A673 (cell line): ENCODE results near the gene ACTL10.

Experiments used
- EZH2 ChIP-seq: fragments of 200-600 bp; sonication (generic); IDR thresholded peaks from 2 replicates; pipeline ENCODE4 v1.6.1; 2017; ENCODE audit warnings: borderline replicate concordance, low read depth, mild to moderate bottlenecking, mixed read lengths, antibody characterized with exemption, low read length; ENCODE audit not compliant: poor library complexity, severe bottlenecking
- TF ChIP-seq, protein P1 (sequence below): fragments of 300-800, 200-600 bp; sonication (generic); conservative IDR thresholded peaks from 2 replicates; pipeline ENCODE4 v1.5.1; 2017; ENCODE audit warnings: low read depth, mild to moderate bottlenecking, antibody characterized with exemption, low read length, moderate library complexity, mixed read lengths

GRCh38 chr20:33645072-33645358 lies 21.7 kb upstream of the ACTL10 start:
- TF ChIP-seq, protein P1, sequence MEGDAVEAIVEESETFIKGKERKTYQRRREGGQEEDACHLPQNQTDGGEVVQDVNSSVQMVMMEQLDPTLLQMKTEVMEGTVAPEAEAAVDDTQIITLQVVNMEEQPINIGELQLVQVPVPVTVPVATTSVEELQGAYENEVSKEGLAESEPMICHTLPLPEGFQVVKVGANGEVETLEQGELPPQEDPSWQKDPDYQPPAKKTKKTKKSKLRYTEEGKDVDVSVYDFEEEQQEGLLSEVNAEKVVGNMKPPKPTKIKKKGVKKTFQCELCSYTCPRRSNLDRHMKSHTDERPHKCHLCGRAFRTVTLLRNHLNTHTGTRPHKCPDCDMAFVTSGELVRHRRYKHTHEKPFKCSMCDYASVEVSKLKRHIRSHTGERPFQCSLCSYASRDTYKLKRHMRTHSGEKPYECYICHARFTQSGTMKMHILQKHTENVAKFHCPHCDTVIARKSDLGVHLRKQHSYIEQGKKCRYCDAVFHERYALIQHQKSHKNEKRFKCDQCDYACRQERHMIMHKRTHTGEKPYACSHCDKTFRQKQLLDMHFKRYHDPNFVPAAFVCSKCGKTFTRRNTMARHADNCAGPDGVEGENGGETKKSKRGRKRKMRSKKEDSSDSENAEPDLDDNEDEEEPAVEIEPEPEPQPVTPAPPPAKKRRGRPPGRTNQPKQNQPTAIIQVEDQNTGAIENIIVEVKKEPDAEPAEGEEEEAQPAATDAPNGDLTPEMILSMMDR, result no peak
- TF ChIP-seq EZH2, result no peak
